Hepatocyte (in vitro differentiated cells): Measurements from ENCODE around the gene TTBK1.

Experiments
- EZH2 ChIP-seq: fragments of 200-600 bp; sonication (generic); IDR thresholded peaks from 2 replicates; pipeline ENCODE4 v1.6.1; 2016; ENCODE audit warnings: antibody characterized with exemption, mild to moderate bottlenecking, borderline replicate concordance
- TF ChIP-seq, protein P1 (sequence below): fragments of 200-600 bp; sonication (generic); IDR thresholded peaks from 2 replicates; pipeline ENCODE4 v1.5.1; 2016; ENCODE audit warnings: antibody characterized with exemption, mild to moderate bottlenecking; ENCODE audit not compliant: poor library complexity

DNA sequence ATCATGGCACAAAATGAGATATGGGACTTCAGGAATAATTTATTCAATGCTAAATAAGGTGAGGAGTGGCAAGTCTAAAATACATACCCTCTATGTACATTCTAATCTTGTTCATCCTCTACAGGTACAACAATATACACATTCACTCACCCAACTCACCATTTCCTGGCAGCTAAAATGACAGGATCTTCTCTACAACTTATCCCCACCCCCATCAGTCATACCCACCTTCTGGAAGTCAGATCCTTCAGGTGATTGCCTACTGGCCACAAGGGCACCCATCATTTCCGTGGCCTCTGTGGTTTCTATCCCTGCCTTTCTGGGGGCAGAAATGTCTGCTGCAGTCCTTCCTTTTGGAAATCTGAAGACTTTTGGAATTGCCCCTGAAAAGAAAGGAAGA, 88.2 kb downstream of the TTBK1 start:
- TF ChIP-seq, protein P1, sequence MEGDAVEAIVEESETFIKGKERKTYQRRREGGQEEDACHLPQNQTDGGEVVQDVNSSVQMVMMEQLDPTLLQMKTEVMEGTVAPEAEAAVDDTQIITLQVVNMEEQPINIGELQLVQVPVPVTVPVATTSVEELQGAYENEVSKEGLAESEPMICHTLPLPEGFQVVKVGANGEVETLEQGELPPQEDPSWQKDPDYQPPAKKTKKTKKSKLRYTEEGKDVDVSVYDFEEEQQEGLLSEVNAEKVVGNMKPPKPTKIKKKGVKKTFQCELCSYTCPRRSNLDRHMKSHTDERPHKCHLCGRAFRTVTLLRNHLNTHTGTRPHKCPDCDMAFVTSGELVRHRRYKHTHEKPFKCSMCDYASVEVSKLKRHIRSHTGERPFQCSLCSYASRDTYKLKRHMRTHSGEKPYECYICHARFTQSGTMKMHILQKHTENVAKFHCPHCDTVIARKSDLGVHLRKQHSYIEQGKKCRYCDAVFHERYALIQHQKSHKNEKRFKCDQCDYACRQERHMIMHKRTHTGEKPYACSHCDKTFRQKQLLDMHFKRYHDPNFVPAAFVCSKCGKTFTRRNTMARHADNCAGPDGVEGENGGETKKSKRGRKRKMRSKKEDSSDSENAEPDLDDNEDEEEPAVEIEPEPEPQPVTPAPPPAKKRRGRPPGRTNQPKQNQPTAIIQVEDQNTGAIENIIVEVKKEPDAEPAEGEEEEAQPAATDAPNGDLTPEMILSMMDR = no peak
- no peak for TF ChIP-seq EZH2
